OCI-LY7 (cell line): ENCODE results near the gene ZNRF4. TPM values are rescaled to one million over a fixed set of nuclear protein-coding genes. Genes with fewer than 3 reads are reported as not detected.

ENCODE experiments used
- BruUV-seq: library from RNA; stranded (reverse); fragments of 400-500 nt; replicated peaks from 2 replicates; lab custom pipeline; 2021; lab: Mats Ljungman, UMichigan
- CTCF ChIA-PET: fragments of 300-600 bp; sonication (Branson Sonifier 250); formaldehyde crosslinking; loops from one replicate; lab custom pipeline; 2022; ENCODE audit warnings: antibody characterized with exemption; ENCODE audit not compliant: unreplicated experiment; lab: Charles Lee
- POLR2A ChIA-PET: fragments of 300-600 bp; sonication (Branson Sonifier 250); formaldehyde crosslinking; loops from one replicate; lab custom pipeline; 2022; ENCODE audit warnings: antibody characterized with exemption; lab: Charles Lee
- DNase-seq: peaks from one replicate; pipeline ENCODE4 v3.0.0-alpha.2; 2015; ENCODE audit warnings: low spot score
- H2AFZ ChIP-seq: fragments of 200-600 bp; sonication (generic), shearing (Covaris generic); 2 replicates; pipeline ENCODE4 v1.6.1; 2014; ENCODE audit warnings: mild to moderate bottlenecking, antibody characterized with exemption, low read length, moderate library complexity
- H3K27ac ChIP-seq: fragments of 200-600 bp; sonication (generic); 2 replicates; pipeline ENCODE4 v1.5.1; 2014; ENCODE audit warnings: mixed run types, low read depth, mild to moderate bottlenecking, moderate library complexity, low read length, inconsistent platforms; ENCODE audit not compliant: poor library complexity, severe bottlenecking
- H3K36me3 ChIP-seq: fragments of 200-600 bp; sonication (generic); 2 replicates; pipeline ENCODE4 v1.6.1; 2014; ENCODE audit warnings: mild to moderate bottlenecking, antibody characterized with exemption, low read length, moderate library complexity, mixed read lengths; ENCODE audit not compliant: insufficient read depth
- H3K4me1 ChIP-seq: fragments of 200-600 bp; sonication (generic); 2 replicates; pipeline ENCODE4 v1.5.1; 2014; ENCODE audit warnings: mild to moderate bottlenecking, low read length; ENCODE audit not compliant: insufficient read depth, poor library complexity, severe bottlenecking
- H3K4me2 ChIP-seq: fragments of 200-600 bp; sonication (generic); 2 replicates; pipeline ENCODE4 v1.6.1; 2014; ENCODE audit warnings: mild to moderate bottlenecking, low read length
- H3K4me3 ChIP-seq: fragments of 200-600 bp; sonication (generic); 2 replicates; pipeline ENCODE4 v1.5.1; 2014; ENCODE audit warnings: mild to moderate bottlenecking, low read depth, low read length; ENCODE audit not compliant: poor library complexity, severe bottlenecking
- H3K79me2 ChIP-seq: fragments of 200-600 bp; sonication (generic); 2 replicates; pipeline ENCODE4 v1.6.1; 2016; ENCODE audit warnings: low read depth, mild to moderate bottlenecking, low read length, moderate library complexity, mixed read lengths; ENCODE audit not compliant: insufficient read depth
- H3K9me2 ChIP-seq: fragments of 200-600 bp; sonication (generic); 2 replicates; pipeline ENCODE4 v1.6.1; 2016; ENCODE audit warnings: mild to moderate bottlenecking, low read length, mixed read lengths; ENCODE audit not compliant: insufficient read depth
- H3K9me3 ChIP-seq: fragments of 200-600 bp; sonication (generic); 2 replicates; pipeline ENCODE4 v1.6.1; 2014; ENCODE audit warnings: mild to moderate bottlenecking, mixed run types, low read length, mixed read lengths
- H4K20me1 ChIP-seq: fragments of 200-600 bp; sonication (generic); 2 replicates; pipeline ENCODE4 v1.6.1; 2014; ENCODE audit warnings: mild to moderate bottlenecking, antibody characterized with exemption, low read length, moderate library complexity, mixed read lengths; ENCODE audit not compliant: insufficient read depth
- CTCF ChIP-seq: fragments of 200-600 bp; sonication (generic); conservative IDR thresholded peaks from 2 replicates; pipeline ENCODE4 v1.5.1; 2014; ENCODE audit warnings: mild to moderate bottlenecking, antibody characterized with exemption, low read length, moderate library complexity, mixed read lengths
- EZH2phosphoT487 ChIP-seq: fragments of 200-600 bp; sonication (generic); IDR thresholded peaks from 2 replicates; pipeline ENCODE4 v1.6.1; 2018; ENCODE audit warnings: low read depth, borderline replicate concordance, mild to moderate bottlenecking, mixed run types, antibody characterized with exemption, low read length, moderate library complexity, mixed read lengths
- intact Hi-C: fragments of 100-400 bp; cut with micrococcal nuclease; formaldehyde crosslinking; loops from one replicate; pipeline ENCODE4 v1.10.0; 2022; ENCODE audit not compliant: unreplicated experiment
- total RNA-seq, 2 experiments: library from RNA; depleted of rRNA in 1 of 2; stranded (reverse); fragments of >200 nt in 1 of 2; shearing (Covaris generic) in 1 of 2; gene quantifications; 2 replicates each; pipeline ENCODE4 v1.2.3, GENCODE V29; 2014 to 2022

The ZNRF4 gene
- total RNA-seq, 2 experiments from 2014 or later = not detected

DNA sequence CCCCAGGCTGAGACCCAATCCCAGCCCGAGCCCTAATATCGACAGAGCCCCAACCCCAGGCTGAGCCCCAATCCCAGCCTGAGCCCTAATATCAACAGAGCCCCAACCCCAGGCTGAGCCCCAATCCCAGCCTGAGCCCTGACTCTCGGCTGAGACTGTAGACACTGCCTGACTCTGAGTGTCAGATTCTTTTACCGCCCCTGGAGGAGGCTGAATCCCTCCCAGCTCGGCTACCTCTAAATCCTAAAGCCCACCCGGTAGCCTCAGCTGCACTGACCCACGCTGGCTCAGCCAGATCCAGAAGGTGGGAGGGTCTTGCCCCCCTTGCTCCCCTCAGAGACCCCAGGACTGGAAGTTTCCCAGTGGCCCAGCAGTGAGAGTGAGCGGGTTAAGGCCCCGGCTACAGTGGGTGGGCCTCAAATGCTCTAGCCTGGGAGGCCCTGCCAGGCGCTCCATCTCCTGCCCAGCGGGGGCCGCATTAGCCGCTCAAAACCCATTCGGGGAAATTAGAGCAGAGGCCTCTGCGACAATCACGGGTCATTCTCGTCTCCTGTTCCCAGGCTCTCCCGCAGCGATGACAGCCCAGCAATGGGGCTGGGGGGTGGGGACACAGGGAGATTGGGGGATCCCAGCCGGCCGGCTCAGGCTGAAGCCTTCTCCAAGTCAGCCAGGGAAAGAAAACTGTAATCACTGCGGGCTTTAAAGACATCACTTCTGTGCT lies 43.8 kb downstream of the ZNRF4 start:
- H3K9me3 ChIP-seq = peaks cover 6% of the 10 kb centered on the region
- POLR2A ChIA-PET = no interaction called here
- no peak overlapping the region for H3K4me3 ChIP-seq
- no peak for TF ChIP-seq CTCF
- no peak for TF ChIP-seq EZH2phosphoT487
- H2AFZ ChIP-seq = no peak overlapping the region
- no peaks in the 10 kb centered on the region for H3K9me2 ChIP-seq
- no peaks in the 10 kb centered on the region for H3K36me3 ChIP-seq
- CTCF ChIA-PET = no interaction called here
- H3K27ac ChIP-seq = no peak overlapping the region
- intact Hi-C loops = no loop called here
- DNase-seq = no peak
- no peak overlapping the region for H3K4me2 ChIP-seq
- no peaks in the 10 kb centered on the region for H3K4me1 ChIP-seq
- H4K20me1 ChIP-seq = no peaks in the 10 kb centered on the region
- BruUV-seq = no TSS peak
- H3K79me2 ChIP-seq = no peaks in the 10 kb centered on the region

DNA sequence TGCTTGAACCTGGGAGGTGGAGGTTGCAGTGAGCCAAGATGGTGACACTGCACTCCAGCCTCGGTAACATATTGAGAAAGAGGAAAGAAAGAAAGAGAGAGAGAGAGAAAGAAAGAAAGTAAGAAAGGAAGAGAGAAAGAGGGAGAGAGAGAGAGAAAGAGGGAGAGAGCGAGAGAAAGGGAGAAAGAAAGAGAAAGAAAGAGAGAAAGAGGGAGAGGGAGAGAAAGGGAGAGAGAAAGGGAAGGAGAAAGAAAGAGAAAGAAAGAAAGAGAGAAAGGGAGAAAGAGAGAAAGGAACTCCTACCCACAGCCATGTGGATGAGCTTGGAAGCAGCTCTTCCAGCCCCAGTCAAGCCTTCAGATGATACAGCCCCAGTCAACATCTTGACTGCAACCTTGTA lies 46.7 kb downstream of the ZNRF4 start:
- peaks cover 6% of the 10 kb centered on the region for H3K9me3 ChIP-seq
- intact Hi-C loops = no loop called here

More for the DNA sequence above, 46.7 kb downstream of the ZNRF4 start:
- Histone ChIP-seq H3K36me3 (no peaks in the 10 kb centered on the region), H2AFZ (no peak overlapping the region), H3K4me3 (no peak overlapping the region), H3K27ac (no peak overlapping the region), H4K20me1 (no peaks in the 10 kb centered on the region), H3K9me2 (no peaks in the 10 kb centered on the region), H3K79me2 (no peaks in the 10 kb centered on the region), H3K4me1 (no peaks in the 10 kb centered on the region), H3K4me2 (no peak overlapping the region)
- CTCF ChIA-PET = no interaction called here
- POLR2A ChIA-PET = interaction anchor here (0.6 kb wide), 1 partner anchor 293 kb away, joined by 3 read pairs; no protein-coding TSS in a partner anchor
- TF ChIP-seq EZH2phosphoT487 (no peak), CTCF (no peak)
- BruUV-seq = no TSS peak
- DNase-seq = no peak
